ENCODE results near the gene RNF8.

RNF8 gene

DNA sequence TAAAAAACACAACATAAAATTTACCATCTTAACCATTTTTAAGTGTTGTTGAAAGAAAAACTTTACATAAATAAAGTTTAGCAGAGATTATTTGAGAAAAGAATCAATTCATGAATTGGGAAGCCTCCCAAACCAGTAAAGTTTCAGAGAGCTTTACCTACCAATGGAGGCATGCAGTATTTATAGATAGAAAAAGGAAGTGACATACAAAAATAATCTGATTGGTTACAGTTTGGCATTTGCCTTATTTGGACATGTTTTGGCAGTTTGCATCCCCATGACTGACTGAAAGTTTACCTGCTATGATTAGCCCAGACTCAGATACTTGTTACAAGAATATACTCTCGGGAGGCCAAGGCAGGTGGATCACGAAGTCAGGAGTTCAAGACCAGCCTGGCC lies 75.6 kb downstream of the RNF8 start:
- TF ChIP-seq, protein P1, sequence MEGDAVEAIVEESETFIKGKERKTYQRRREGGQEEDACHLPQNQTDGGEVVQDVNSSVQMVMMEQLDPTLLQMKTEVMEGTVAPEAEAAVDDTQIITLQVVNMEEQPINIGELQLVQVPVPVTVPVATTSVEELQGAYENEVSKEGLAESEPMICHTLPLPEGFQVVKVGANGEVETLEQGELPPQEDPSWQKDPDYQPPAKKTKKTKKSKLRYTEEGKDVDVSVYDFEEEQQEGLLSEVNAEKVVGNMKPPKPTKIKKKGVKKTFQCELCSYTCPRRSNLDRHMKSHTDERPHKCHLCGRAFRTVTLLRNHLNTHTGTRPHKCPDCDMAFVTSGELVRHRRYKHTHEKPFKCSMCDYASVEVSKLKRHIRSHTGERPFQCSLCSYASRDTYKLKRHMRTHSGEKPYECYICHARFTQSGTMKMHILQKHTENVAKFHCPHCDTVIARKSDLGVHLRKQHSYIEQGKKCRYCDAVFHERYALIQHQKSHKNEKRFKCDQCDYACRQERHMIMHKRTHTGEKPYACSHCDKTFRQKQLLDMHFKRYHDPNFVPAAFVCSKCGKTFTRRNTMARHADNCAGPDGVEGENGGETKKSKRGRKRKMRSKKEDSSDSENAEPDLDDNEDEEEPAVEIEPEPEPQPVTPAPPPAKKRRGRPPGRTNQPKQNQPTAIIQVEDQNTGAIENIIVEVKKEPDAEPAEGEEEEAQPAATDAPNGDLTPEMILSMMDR (IDR thresholded peaks at IDR 0.05): no peak
- Histone ChIP-seq H3K27ac (no peak overlapping the region), H3K4me1 (ENCODE audit: control insufficient read depth in 1 of 2, insufficient read depth in 1 of 2, low read depth in 1 of 2, low read length in 1 of 2) (peaks cover 15 to 16% of the 10 kb centered on the region in 2 experiments), H3K9me3 (no peaks in the 10 kb centered on the region), H3K36me3 (no peaks in the 10 kb centered on the region), H3K4me3 (ENCODE audit: low read depth in 1 of 2, low read length in 1 of 2) (no peak overlapping the region), H3K27me3 (peaks cover 34% of the 10 kb centered on the region)

DNA sequence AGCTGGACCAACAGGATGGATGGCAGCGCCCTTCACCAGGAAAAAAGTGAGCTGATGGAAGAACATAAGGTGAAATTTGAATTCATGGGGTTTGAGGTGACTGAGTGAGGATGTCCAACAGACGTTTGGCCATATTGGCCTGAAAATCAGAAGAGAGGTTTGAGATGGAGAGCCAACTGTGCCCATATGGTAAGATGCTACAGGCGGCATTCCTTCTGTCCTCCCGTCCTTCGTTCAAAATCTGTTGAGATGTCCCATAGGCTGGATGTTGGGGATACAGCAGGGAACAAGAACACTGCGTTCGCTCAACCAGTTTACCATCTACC lies 78.8 kb downstream of the RNF8 start:
- H3K4me1 ChIP-seq (ENCODE audit: control insufficient read depth in 1 of 2, insufficient read depth in 1 of 2, low read depth in 1 of 2, low read length in 1 of 2): peaks cover 15 to 16% of the 10 kb centered on the region in 2 experiments
- H3K4me3 ChIP-seq (ENCODE audit: low read depth in 1 of 2, low read length in 1 of 2): peak overlapping the region; percentile 76 to 77
- peak overlapping the region; percentile 86 for H3K27ac ChIP-seq
- H3K27me3 ChIP-seq: peaks cover 21% of the 10 kb centered on the region
- H3K9me3 ChIP-seq: no peaks in the 10 kb centered on the region
- TF ChIP-seq, protein P1 (IDR thresholded peaks at IDR 0.05): no peak
- peaks cover 18% of the 10 kb centered on the region for H3K36me3 ChIP-seq

DNA sequence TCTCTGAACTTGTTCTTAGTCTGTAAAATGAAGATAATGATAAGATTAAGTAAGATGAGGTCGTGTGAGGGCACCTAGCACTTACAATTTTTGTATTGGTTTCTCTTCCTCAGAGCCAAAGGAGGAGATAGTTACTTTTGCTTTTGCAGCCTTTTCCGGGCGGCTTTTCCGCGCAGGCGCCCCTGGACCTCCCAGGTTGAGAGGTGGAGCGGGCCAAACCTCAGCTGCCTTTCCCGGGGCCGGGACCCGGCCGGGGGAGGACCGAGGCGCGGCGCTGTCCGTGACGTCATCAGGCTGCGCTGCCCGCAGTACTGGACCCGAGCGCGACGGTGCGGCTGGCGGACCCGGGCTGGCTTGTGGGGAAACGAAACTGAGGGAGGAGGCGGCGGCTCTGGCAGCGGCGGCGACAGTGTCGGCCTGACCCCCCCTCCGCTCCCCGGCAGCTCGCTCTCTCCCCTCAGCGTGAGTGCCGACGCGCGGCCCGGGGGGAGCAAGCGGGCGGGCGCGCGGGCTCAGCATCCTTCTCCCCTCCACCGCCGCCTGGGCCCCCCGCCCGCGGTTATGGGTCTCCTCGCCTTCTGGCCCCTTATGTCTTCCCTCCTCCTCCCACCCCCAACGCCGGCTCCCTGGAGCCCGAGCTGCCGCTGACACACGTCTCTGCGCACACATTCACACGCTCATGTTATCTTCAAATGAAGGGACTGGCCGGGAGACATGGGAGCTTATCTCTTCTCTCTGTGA lies 79.3 kb downstream of the RNF8 start, which contains the start of gene CMTR1:
CMTR1 (plus strand) TSS at position 306 of the 741 bp plus-strand sequence. CDS start 2,409 bp downstream, outside the sequence.
- H3K27me3 ChIP-seq: peaks cover 16% of the 10 kb centered on the region
- H3K36me3 ChIP-seq: peaks cover 23% of the 10 kb centered on the region
- H3K4me1 ChIP-seq (ENCODE audit: control insufficient read depth in 1 of 2, insufficient read depth in 1 of 2, low read depth in 1 of 2, low read length in 1 of 2): peaks cover 15 to 16% of the 10 kb centered on the region in 2 experiments
- no peaks in the 10 kb centered on the region for H3K9me3 ChIP-seq
- TF ChIP-seq, protein P1 (IDR thresholded peaks at IDR 0.05): peak; percentile 42
- peak within 1 kb of the TSS; percentile 76 to 77 for H3K4me3 ChIP-seq (ENCODE audit: low read depth in 1 of 2, low read length in 1 of 2)
- H3K27ac ChIP-seq: peak within 1 kb of the TSS; percentile 86

DNA sequence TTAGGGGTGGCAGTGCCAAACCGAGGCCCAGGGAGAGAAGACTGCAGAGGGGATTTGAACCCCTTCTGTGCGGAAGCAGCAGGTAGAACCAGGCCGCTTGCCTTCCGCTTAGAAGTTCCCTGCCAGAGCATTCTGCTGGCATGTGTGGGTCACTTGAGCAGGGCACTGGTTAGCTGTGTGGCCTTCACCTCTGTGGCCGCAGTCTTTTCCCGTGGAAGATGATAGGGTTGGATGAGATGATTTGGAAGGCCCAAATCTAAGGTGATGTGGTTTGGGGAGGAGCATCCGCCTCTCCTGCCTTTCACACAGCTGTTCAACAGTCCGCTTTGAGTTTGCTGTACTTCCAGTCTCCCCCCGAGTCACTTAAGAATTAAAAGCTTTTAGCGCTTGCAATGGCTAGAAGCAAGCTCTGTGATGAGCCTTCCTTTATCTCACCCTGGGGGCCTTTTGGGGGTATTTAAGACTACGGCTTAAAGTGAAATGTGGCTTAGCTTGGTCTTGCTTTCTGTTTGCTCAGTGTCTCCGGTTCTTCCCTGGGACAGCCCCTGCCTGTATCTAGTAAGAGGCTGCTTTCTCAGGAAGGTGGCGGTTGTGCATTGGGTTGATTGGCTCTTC lies 80.0 kb downstream of the RNF8 start:
- TF ChIP-seq, protein P1 (IDR thresholded peaks at IDR 0.05): no peak
- Histone ChIP-seq H3K4me1 (ENCODE audit: control insufficient read depth in 1 of 2, insufficient read depth in 1 of 2, low read depth in 1 of 2, low read length in 1 of 2) (peaks cover 15 to 16% of the 10 kb centered on the region in 2 experiments), H3K9me3 (no peaks in the 10 kb centered on the region), H3K4me3 (ENCODE audit: low read depth in 1 of 2, low read length in 1 of 2) (peak overlapping the region; percentile 76 to 77), H3K27ac (peak overlapping the region; percentile 86), H3K36me3 (peaks cover 30% of the 10 kb centered on the region), H3K27me3 (peaks cover 9% of the 10 kb centered on the region)

DNA sequence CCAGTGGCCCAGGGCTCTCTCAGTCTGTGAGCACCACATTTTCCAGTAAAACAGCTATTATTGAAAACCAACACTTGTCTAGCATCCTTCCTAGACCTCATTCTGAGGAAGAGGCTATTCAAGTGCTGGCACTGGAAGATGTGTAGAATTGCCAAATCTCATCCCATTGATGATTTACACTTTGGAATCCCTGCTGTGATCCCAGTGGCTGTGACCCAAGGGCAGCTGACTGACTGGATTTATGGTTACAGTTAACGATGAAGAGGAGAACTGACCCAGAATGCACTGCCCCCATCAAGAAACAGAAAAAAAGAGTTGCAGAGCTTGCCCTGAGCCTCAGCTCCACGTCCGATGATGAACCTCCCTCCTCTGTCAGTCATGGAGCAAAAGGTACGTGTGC lies 81.6 kb downstream of the RNF8 start:
- Histone ChIP-seq H3K4me3 (ENCODE audit: low read depth in 1 of 2, low read length in 1 of 2) (no peak overlapping the region), H3K36me3 (peaks cover 38% of the 10 kb centered on the region), H3K4me1 (ENCODE audit: control insufficient read depth in 1 of 2, insufficient read depth in 1 of 2, low read depth in 1 of 2, low read length in 1 of 2) (peaks cover 15 to 16% of the 10 kb centered on the region in 2 experiments), H3K27me3 (peaks cover 6% of the 10 kb centered on the region), H3K27ac (no peak overlapping the region), H3K9me3 (no peaks in the 10 kb centered on the region)
- TF ChIP-seq, protein P1 (IDR thresholded peaks at IDR 0.05): no peak
